Loucy (cell line): ENCODE data around the gene KREMEN1.

Source experiments
- CTCF ChIP-seq: fragments of 200-600 bp; sonication (generic); conservative IDR thresholded peaks from 2 replicates; pipeline ENCODE4 v1.5.1; 2014; ENCODE audit warnings: mild to moderate bottlenecking, antibody characterized with exemption, low read length
- EZH2phosphoT487 ChIP-seq: fragments of 200-600 bp; IDR thresholded peaks from 2 replicates; pipeline ENCODE4 v1.6.1; 2018; ENCODE audit warnings: antibody characterized with exemption, mild to moderate bottlenecking, moderate library complexity, borderline replicate concordance

GRCh38 chr22:29205252-29205593 lies 132.4 kb downstream of the KREMEN1 start:
- TF ChIP-seq CTCF (no peak), EZH2phosphoT487 (no peak)
